Cardiac septum (tissue), 1 donor: ENCODE data around the gene ZEB2. TPM values are rescaled to one million over a fixed set of nuclear protein-coding genes. Genes with fewer than 3 reads are reported as not detected.

Experiments
- DNase-seq: peaks from one replicate; pipeline ENCODE4 v3.0.0-alpha.2; 2020; ENCODE audit warnings: low spot score
- intact Hi-C: fragments of 100-400 bp; cut with DNase I; formaldehyde crosslinking; loops from one replicate; pipeline ENCODE4 v1.14.0; 2022
- total RNA-seq: library from RNA; stranded (reverse); fragmentation: NEBNext Ultra II Directional; extraction: Animal tissue kit (Norgen Biotek cat#: 25700); gene quantifications from one replicate; pipeline ENCODE4 v1.2.1, GENCODE V29; 2021
- donor health status: DM: no; HTN: no; CAD: no.

Gene ZEB2
- total RNA-seq, 1 donor from 2014 or later, result 122 TPM

DNA sequence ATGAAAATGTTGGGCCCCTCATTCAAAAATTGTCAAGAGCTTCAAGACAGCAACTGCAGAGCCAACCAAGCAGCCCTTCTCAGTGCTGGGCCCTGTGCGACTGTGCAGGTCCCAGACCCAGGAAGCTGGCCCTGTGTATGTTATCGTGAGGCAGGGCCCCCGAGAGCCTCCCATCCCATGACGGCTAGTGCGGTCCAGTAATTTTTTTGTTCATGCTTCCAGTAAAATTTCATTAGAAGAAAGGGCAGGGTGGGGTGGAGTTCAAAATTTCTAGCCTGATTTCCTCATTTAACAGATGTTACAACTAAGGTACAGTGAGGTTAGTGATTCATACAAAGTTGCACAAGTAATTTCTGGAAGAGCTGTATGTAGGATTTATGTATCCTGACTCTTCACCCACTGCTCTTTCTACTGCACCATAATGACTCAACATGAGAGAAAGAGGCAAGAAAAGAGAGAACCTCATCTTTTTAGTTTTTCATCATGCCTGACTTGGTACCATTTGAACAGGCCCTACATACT lies 105.5 kb downstream of the ZEB2 start:
- intact Hi-C loops, result no loop called here
- no peak for DNase-seq

DNA sequence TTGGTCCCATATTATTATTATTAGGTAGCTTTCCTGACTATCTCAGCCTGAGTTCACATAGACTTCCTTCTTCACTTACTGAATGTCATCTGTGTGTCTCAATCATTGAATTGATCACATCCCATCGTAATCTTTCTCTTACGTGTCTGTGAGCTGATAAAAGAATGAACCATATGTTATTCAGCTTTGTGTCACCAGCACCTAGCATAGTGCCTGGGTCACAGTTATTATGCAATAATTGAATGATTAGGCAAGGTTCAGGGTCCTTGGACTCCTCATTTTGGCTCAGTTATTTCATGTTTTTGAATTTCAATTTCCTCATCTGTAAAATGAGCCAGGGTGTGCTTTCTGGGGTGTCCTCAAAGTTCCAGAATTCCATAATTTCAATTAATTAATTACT lies 107.2 kb downstream of the ZEB2 start:
- DNase-seq, result no peak
- intact Hi-C loops, result no loop called here

GRCh38 chr2:144411473-144411872 lies 108.4 kb downstream of the ZEB2 start:
- DNase-seq, result no peak
- intact Hi-C loops, result no loop called here

DNA sequence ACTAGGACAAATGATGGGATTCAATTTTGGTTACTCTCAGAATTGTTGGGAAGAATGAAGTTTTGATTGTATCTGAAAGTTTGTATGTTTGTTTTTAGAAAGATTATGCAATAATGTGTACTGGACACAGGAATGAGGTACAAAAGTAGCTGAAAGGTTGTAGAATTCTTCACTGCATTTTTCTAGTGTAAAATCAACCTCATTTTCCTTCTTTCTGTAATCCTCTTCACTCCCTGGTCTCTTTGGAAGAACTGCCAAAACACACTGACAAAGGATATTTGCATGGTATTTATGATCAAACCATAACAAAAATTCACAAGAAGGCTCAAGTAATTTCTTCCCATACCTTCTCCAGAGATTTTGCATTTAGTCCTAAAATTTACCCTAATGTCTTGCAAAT lies 110.7 kb downstream of the ZEB2 start:
- intact Hi-C loops, result no loop called here
- no peak for DNase-seq

DNA sequence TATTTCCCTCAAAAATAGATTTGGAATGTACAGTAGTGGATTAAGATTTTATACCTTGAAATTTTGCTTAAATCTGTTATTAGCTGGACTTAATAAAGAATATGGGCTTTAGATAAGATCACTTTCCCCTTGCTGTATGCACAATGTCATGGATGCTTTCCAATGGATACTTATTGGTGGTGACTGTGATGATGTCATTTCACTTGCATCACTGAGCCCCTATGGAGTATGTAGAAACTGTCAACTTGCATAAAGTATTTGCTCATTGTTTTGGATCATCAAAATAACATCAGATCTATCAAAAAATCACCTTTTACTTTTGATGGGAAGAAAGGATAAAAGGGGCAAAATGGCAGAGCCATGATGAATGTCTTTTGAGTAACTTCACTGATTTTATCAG lies 112.7 kb downstream of the ZEB2 start:
- intact Hi-C loops, result no loop called here
- DNase-seq, result no peak

- no peak for DNase-seq
- intact Hi-C loops, result no loop called here
Observed at GRCh38 chr2:144405982-144406788, 113.7 kb downstream of the ZEB2 start.

- DNase-seq, result no peak
- intact Hi-C loops, result no loop called here
Observed at GRCh38 chr2:144405321-144405720, 114.6 kb downstream of the ZEB2 start.

- no peak for DNase-seq
- intact Hi-C loops, result loop anchor here (5.0 kb wide), 1 partner anchor 98 kb away; no protein-coding TSS in a partner anchor
Observed at GRCh38 chr2:144404586-144405314, 115.2 kb downstream of the ZEB2 start.

GRCh38 chr2:144403933-144404332 lies 116.0 kb downstream of the ZEB2 start:
- intact Hi-C loops, result loop anchor here (5.0 kb wide), 1 partner anchor 98 kb away; no protein-coding TSS in a partner anchor
- peak; percentile 79 for DNase-seq

DNA sequence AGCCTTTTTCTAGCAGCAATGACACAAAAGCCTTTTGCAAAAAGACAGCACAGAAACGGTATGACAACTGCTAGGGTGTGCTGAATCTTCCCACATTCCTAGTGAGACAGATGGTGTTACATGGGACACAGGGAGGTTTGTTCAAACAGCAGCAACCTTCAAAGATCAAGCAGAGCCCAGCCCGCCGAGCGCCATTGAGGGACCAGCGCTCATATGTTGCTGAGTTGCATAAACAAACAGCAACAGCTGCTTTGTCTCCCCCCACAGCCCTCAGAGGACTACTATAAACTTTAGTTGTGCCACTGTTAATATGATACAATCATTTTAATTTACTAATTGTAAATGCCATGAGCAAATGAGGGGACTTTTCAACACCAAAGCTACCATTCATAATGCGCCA lies 117.7 kb downstream of the ZEB2 start:
- intact Hi-C loops, result loop anchor here (5.0 kb wide), 1 partner anchor 100 kb away; no protein-coding TSS in a partner anchor

DNA sequence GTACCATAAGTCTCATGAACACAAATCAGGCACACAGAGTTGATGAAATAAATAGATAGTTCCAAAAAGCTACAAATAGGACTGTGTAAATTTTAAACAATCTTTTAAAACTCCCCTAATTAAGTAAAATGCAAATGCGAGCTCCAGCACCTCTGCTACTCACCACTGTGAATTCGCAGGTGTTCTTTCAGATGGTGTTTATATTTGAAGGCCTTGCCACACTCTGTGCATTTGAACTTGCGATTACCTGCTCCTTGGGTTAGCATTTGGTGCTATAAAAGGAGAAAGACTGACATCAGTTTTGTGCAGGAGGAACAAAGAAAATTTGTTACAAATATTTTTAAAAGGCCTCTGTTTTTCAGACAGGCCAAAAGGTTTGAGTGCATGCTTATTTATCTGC lies 118.9 kb downstream of the ZEB2 start:
- intact Hi-C loops, result loop anchor here (5.0 kb wide), 1 partner anchor 101 kb away; no protein-coding TSS in a partner anchor
- DNase-seq, result no peak

More for the DNA sequence above, 117.7 kb downstream of the ZEB2 start:
- DNase-seq, result no peak

- intact Hi-C loops, result no loop called here
- DNase-seq, result no peak
Observed at GRCh38 chr2:144396318-144396717, 123.6 kb downstream of the ZEB2 start.

GRCh38 chr2:144390424-144391020 lies 129.4 kb downstream of the ZEB2 start:
- intact Hi-C loops, result loop anchor here (5.0 kb wide), 1 partner anchor 58 kb away; a partner anchor contains a TSS
- no peak for DNase-seq

DNA sequence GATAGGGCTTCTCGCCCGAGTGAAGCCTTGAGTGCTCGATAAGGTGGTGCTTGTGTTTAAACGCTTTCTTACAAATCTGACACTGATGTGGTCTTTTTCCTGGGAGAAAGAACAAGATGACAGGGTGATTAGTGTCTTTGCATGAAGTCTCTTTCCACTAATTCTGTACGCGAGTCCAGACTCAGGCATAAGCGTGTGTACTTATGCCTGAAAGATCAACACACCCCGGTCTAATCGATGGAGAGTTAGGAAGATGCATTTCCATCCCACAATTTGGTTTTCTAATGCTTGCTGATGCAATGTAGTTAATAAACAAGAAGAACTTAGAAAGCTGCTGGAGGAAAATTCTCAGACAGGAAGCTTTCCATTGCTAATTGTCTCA lies 130.0 kb downstream of the ZEB2 start:
- DNase-seq, result no peak
- intact Hi-C loops, result loop anchor here (5.0 kb wide), 1 partner anchor 58 kb away; a partner anchor contains a TSS

- intact Hi-C loops, result no loop called here
- DNase-seq, result no peak
Observed at GRCh38 chr2:144389151-144389929, 130.6 kb downstream of the ZEB2 start.

GRCh38 chr2:144385381-144385780 lies 134.5 kb downstream of the ZEB2 start:
- intact Hi-C loops, result no loop called here
- no peak for DNase-seq

DNA sequence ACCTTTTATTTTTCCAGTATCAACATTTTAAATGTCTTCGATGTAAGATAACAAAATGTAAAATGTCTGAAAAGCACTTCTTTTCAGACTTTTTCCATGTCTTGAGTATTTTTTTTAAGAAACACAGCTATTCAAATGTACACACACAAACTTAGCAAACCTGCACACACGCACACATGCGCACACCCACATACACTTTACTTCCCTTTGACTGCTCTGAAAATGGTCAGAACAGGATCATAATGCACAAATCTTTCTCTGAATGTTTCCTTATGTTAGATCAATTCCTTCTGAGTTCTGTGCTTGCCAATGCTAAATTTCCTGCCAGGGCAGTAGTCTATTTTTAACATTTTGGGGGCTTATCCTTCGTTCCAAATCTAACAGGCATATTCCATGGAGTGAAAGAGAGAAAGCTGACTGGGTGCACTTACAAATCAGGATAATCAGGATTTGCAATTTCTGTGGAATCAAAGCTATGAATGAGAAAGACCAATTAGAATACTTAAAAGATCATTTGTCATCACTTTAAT lies 136.3 kb downstream of the ZEB2 start:
- DNase-seq, result no peak
- intact Hi-C loops, result no loop called here

- intact Hi-C loops, result no loop called here
- no peak for DNase-seq
Observed at GRCh38 chr2:144382849-144383248, 137.1 kb downstream of the ZEB2 start.

- intact Hi-C loops, result no loop called here
- DNase-seq, result no peak
Observed at GRCh38 chr2:144381716-144382115, 138.2 kb downstream of the ZEB2 start.
